C1 segment of cervical spinal cord (tissue), 14 donors: ENCODE results near the gene CDK2.
"Not testable (repeated sequence)": the region's sequence is repeated elsewhere in the genome, so short reads cannot be mapped to it uniquely, and the experiment has no call there.

Experiments
- DNase-seq, 14 donors: peaks; one replicate each; lab custom pipeline; 2025; lab: John Stamatoyannopoulos, UW

CDK2 gene

DNA sequence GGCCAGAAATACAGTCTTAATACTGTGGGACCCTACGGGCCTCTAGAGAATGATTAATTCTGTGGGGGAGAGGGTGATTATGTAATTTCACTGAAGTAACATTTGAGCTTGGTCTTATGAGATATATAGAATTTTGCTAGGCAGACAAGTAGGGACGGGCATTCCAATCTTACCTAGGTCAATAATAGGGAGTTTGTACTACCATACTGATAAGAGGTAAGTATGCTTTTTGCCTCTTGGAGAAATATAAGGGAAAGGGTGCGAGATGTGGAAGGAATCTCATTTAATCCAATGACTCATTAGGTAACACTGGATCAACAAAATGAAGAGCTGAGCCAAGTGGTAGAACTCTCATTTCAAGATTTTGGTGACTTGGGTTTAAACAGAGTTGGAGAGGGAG is 12.4 kb downstream of the CDK2 start:
- DNase-seq, result no peak

DNA sequence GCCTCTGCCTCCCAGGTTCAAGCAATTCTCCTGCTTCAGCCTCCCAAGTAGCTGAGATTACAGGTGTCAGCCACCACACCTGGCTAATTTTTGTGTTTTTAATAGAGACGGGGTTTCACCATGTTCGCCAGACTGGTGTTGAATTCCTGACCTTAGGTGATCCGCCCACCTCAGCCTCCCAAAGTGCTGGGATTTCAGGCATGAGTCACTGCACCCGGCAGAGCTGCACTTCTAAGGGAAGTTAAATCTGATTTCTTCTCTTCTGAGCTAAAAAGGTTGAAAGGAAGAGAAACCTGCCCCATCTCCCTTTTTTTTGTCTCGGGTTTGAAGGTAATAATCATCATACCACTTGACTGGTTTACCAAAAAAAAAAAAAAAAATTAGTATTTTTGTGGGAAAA is 15.3 kb downstream of the CDK2 start:
- DNase-seq, result not testable (repeated sequence)

DNA sequence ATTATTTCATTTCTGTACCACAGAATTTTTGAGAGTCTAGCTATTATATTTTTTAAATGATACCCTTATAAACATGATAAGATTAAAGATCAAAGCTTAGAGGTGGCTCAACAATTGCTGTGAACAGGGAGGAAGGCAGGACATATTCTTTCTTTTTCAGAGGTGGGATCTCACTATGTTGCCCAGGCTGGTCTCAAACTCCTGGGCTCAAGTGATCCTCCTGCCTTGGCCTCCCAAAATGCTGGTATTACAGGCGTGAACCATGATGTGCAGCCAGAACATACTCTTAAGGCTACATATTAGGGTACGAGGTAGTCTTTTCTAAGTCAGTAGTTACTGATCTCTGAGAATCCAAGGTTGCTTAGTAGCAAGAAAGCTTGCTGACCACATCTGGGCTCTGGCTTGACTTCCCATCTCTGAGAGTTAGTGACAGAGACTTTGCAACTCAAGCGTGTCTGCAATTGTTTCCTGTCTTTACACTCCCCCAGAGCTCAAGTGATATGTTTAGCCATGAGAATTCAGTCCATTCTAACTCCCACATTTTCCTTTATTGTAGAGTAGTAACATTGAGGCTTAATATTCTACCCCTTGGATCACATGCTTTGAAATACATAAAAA is 15.8 kb downstream of the CDK2 start:
- DNase-seq, result no peak

DNA sequence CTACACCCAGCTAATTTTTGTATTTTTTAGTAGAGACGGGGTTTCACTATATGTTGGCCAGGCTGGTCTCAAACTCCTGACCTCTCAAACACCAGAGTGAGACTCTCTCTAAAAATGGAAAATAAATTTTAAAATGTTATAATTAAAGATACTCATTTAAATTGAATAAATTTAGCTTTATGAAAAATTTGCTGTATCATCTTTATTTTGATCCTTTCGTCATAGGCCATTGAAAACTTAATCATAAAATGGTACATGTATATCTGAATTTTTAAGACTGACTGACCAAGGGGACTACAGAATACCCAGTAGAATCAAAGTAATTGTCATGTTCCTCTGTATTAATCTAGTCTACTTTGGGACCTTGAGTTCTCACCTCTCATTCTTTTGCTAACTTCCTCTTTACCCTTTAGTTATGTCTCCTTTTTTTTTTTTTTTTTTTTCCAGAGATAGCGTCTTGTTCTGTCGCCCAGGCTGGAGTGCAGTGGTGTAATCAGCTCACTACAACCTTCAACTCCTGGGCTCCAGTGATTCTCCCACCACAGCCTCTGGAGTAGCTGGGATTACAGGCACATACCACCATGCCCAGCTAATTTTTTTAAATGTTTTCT is 16.7 kb downstream of the CDK2 start:
- no peak for DNase-seq

DNA sequence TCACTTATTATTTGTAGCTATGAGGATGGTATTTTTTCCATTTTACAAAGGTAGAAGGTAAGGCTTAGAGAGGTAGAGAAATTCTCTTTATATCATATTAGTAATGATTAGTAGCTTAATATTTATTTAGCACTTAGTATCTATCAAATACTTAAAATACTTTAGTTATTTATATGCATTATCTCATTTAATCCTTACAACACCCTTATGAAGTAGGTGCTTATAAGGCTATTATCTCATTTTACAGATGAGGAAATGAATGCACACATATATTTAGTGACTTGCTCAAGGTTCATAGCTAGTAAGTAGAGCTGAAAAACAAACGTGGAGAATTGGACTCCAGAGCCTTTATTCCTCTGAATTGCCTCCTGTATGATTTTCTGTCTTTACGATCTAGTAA is 18.2 kb downstream of the CDK2 start:
- no peak for DNase-seq

DNA sequence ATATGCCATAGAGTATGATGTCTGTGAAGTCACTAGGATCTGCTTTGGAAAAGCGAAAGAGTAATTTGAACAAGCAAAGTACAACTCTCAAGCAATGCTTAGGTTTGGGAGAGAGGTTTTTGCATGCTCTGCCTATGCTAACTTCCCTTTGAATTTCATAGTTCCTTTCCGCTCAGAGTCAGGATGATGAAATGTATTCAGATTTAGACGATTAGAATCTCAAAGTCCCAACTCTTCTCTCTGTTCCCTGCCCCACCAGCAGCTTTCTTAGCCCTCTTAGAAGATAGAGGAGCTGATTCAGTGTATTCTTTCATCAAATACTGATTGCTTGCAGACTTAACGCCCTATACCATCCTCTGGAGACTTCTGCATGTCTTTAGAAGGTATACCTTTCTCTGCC is 18.7 kb downstream of the CDK2 start:
- DNase-seq, result no peak

DNA sequence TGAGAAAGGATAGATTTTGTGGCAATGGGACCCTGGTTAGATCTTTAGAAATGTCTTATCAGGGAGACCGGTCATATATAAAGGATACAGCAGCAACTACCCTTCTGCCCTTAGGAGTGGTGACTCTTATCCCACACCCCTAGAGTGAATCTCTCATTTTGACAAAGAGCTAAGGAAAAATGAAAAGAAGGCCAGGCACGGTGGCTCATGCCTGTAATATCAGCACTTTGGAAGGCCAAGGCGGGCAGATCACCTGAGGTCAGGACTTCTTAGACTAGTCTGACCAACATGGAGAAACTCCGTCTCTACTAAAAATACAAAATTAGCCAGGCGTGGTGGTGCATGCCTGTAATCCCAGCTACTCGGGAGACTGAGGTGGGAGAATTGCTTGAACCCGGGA is 19.3 kb downstream of the CDK2 start:
- DNase-seq, result not testable (repeated sequence)

DNA sequence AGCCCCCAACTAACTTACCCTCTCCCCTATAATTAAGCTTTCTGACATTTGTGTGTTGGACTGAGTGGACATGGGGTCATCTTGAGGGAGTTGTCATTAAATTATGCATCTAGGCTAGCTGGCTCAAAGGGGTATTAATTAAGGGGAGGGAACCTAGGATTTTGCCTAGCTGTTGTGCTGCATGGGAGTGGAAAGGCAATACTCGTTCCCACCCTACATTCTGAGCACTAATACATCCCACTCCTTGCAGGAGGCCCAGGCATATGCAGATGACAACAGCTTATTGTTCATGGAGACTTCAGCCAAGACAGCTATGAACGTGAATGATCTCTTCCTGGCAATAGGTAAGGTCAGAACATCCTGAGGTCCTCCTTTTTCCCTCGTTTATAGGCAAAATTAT is 24.5 kb downstream of the CDK2 start:
- no peak for DNase-seq

DNA sequence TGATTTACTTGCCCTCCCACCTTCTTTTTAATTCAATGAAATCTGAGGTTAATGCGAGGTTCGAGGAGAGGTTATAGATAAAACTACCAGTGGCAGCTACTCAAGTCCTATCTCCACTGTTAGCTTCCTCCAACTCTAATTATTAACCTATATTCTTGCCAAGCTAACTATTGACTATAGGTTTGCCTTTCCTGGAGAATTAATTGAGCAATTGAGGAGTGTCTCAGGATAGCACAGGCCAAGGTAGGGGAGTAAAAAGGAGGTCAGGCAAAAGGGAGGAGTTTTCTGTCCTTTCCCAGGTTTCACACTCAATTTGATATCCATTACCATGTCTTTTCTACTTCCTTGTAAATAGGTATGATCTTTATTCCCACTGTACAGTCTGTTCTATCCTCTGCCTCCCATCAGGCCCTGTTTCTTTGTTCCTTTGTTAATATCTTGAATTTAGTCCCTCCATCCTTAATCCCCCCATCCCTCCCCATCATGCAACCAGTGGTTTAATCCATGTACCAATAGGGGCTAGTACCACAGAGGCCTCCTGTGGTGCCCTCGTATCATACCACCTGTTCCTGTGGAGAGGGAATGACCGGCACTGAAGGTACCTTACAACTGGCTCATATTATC is 26.7 kb downstream of the CDK2 start:
- DNase-seq, result no peak

DNA sequence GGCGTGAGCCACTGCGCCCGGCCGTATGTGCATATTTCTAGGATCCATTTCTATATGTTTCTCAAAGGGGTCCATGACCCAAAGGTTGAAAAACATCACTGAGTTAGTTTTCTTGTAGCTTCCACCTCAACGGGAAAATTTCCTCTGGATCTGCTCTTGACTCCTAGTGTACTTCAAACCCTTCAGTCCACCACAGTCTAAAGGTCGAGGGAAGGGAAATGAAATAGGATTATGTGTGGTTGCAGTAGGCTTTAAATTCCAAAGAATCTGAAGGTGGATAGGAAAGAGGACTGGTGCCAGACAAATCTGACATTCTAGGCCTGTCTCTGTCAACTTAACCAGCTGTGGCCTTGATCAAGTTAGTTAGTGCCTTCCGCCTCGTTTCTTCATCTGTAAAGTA is 28.7 kb downstream of the CDK2 start:
- DNase-seq, result no peak

DNA sequence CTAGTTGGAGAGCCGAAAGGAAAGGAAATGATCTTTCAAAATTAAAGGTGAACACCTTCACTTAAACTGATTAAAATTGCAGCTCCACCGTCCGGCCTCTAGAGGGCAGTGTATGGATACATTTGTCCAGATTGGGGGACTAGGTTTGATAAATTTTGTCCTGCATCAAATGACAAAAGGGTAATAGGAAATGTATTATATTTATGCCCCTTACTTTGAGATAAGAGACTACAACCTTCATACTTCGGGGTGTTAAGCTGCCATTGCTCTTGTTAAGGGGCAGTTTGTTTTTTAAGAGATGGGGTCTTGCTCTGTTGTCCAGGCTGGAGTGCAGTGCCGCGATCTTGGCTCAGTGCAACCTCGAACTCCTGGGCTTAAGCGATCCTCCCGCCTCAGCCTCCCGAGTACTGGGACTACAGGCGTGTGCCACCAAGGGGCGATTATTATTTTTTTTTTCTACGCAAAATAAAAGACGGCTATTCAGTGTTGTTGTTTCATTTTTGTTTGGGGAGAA is 29.6 kb downstream of the CDK2 start:
- DNase-seq, result peak in 9 of 14 donors; percentile 1 to 67 (median 16)

DNA sequence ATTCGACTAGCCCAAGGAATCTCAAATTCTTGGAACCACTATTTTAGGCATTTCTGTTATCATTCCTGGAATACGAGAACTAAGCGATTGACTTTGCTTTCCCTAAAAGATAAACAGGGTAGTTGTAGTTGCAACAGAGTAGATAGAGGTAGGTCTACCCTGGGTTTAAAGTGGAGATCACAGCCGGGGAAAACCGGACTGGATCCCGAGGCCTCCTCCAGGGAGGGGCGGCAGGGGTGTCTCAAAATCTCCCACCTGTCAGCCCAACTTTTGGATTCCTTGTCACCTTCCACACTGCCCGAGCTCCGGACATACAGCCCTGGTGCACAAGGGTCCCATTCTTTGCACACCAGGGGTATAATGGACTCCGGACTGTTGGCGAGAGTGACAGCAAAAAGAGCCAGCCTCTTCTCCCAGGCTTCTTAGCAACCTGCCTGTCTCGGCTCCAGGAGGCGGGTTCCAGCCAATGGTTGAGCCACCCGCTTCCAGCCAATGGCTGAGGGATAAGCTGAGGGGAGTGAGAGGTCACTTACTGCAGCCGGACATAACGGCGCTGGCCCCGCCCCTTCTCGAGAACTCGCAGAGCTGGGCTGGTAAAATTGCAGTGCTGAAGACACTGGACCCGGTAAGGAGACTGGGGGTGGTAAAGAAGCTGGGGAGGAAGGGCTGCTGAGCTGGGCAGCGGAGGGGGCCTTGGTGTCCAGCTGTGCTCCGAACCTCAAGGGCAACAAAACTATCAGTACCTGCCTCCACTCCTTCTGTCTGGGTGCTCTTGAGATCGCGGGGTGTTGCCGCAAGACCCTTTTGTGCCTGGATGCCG is 30.3 kb downstream of the CDK2 start, which contains the start of gene SUOX:
Gene SUOX (plus strand): TSS at position 562 of the 820 bp plus-strand sequence. CDS start 4,946 bp downstream, outside the sequence.
- peak; percentile 67 to 98 (median 90) for DNase-seq

DNA sequence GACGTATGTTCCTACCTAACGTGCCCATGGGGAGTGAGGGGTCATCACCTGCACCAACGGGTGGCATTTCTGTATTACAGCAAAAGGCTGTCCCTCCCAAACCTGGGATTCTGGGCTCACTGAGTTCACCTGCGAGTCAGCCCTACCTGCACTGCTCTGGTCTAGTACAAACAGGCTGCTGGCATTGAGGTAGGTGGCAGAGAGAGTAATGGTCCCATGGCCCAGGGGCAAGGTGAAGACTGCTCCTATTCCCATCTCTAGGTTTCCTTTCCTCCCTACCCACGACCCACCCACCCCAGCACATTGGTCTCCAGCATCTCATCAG is 30.9 kb downstream of the CDK2 start:
- DNase-seq, result peak in 3 of 14 donors; percentile 23 to 54 (median 52)

DNA sequence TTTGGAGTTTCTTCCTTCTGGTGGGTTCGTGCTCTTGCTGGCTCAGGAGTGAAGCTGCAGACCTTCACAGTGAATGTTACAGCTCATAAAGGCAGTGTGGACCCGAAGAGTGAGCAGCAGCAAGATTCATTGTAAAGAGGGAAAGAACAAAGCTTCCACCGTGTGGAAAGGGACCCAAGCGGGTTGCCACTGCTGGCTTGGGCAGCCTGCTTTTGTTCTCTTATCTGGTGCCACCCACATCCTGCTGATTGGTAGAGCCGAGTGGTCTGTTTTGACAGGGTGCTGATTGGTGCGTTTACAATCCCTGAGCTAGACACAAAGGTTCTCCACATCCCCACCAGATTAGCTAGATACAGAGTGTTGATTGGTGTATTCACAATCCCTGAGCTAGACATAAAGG is 32.9 kb downstream of the CDK2 start:
- DNase-seq, result not testable (repeated sequence)

DNA sequence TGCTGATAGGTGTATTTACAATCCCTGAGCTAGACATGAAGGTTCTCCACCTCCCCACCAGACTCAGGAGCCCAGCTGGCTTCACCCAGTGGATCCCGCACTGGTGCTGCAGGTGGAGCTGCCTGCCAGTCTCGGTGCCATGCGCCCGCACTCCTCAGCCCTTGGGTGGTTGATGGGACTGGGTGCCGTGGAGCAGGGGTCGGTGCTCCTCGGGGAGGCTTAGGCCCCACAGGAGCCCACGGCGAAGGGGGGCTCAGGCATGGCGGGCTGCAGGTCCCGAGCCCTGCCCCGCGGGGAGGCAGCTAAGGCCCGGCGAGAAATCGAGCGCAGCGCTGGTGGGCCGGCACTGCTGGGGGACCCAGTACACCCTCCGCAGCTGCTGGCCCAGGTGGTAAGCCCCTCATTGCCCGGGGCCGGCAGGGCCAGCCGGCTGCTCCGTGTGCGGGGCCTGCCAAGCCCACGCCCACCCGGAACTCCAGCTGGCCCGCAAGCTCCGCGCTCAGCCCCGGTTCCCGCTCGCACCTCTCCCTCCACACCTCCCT is 33.4 kb downstream of the CDK2 start:
- not testable (repeated sequence) for DNase-seq

DNA sequence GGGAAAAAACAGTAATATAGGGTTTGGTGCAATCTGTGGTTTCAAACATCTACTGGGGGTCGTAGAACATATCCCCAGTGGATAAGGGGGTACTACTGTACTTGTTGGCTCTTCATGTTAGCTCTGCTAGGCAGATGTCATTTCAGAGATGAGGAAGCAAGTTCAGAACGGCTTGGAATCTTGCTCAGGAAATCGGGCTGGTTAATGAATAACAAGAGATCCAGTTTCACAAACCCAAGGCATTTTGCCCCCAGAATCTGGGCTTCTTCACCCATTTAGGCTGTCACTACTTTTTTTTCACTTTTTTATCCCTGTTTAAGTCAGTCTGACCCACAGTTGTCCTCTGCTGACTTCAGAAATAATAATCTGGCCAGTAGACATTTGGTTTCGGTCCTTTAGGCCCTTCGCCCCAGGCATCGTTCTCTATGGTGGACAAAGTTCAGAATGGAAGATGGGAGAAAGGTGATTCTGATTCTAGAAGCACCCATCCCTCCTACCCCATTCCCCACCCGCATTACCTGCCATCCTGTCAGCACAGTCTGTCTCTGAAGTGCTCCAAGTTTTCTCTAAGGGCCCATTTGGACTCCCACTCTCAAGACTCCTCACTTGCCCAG is 35.0 kb downstream of the CDK2 start:
- DNase-seq, result no peak

DNA sequence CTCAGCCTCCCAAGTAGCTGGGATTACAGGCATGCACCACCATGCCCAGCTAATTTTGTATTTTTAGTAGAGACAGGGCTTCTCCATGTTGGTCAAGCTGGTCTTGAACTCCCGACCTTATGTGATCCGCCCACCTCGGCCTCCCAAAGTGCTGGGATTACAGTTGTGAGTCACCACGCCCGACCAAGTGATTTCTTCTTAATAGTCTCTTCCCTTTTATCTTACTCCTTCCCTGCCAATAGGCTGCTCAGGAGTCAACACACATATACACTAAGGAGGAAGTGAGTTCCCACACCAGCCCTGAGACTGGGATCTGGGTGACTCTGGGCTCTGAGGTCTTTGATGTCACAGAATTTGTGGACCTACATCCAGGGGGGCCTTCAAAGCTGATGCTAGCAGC is 36.7 kb downstream of the CDK2 start:
- DNase-seq, result not testable (repeated sequence)

DNA sequence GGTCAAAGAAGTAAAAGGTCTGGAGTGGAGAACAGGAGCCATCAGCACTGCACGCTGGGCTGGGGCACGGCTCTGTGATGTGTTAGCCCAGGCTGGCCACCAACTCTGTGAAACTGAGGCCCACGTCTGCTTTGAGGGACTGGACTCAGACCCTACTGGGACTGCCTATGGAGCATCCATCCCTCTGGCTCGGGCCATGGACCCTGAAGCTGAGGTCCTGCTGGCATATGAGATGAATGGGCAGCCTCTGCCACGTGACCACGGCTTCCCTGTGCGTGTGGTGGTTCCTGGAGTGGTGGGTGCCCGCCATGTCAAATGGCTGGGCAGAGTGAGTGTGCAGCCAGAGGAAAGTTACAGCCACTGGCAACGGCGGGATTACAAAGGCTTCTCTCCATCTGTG is 37.6 kb downstream of the CDK2 start:
- no peak for DNase-seq

DNA sequence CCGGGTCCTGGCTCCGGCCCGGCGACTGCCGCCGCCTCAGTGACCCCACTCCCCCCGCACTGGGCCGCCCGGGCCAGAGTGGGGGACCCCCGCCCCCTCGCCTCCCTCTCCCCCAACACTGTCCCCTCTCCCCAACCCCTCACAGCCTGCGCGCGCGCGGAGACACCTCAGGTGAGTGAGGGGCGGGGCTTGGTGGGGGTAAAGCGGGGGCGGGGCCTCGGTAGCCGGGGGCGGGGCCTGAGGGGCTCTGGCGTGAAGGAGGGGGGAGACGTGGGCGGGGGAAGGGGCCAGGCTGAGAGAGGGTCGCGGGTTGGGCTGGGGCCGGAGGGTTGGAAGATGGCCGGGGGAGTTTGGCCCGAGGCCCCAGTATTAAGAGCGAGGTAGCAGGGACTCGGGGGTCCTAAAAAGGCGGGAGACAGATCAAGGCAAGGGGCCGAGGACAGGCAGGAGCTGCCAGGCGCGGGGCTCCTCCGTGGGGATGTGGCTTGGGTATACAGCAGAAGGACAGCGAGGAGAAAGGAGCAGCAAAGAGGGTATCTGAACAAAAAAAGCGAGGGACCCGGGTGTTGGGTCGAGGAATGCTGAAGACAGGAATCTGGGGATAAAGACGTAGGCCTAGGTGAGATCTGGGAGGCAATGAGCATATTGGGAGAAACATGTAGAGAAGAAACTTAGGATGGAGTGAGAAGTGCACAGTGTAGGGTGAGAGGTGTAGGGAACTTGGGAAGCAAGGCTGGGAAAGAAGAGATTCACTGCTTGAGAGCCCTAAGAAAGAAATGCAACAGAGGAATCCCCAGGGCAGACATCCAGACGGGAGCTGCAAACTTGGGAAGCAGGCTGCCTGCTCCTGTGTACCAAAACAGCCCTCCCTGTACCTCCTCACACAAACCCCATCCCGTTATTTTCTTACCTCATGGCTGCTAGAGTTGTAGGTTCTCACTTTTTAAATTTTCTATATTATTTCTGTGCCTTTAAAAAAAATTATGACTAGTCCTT is 41.2 kb downstream of the CDK2 start:
- peak in 12 of 14 donors; percentile 36 to 76 (median 54) for DNase-seq

DNA sequence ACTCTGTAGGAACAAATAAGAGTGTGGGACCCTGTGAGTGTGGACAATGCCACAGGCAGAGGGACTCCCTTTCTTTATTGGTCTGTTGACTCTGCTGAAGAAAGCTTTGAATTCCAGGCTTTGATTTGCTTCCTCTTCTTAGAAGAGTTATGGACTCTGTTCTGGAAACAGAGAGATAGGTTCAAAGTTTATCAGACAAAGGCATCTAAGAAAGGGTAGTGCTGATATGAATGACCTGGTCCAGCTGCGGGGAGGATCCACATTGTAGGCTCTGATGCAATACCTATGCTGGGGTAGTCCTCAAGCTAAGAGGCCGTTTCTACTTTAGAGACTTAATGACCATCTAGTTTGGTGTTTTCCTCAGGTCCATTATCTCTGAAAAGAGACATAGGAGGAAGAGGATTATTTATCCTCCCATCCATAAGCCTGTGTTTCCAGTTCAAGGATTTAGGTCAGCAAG is 43.5 kb downstream of the CDK2 start:
- no peak for DNase-seq
